Endodermal cell (in vitro differentiated cells): ENCODE measurements around the gene EFCAB11. TPM values are rescaled to one million over a fixed set of nuclear protein-coding genes. Genes with fewer than 3 reads are reported as not detected.

Source experiments
- DNase-seq: peaks from one replicate; pipeline ENCODE4 v3.0.0-alpha.2; 2017
- H3K27ac ChIP-seq: 2 replicates; pipeline ENCODE4 v1.5.1; 2013; ENCODE audit warnings: mild to moderate bottlenecking, low read depth, low read length, moderate library complexity
- H3K27me3 ChIP-seq: 2 replicates; pipeline ENCODE4 v1.6.1; 2013; ENCODE audit warnings: mild to moderate bottlenecking, low read length, moderate library complexity; ENCODE audit not compliant: insufficient read depth, control insufficient read depth, poor library complexity, severe bottlenecking
- H3K36me3 ChIP-seq: 2 replicates; pipeline ENCODE4 v1.7.0; 2013; ENCODE audit warnings: mild to moderate bottlenecking, low read length, moderate library complexity; ENCODE audit not compliant: control insufficient read depth, insufficient read depth
- H3K4me1 ChIP-seq: one replicate; pipeline ENCODE4 v1.7.0; 2013; ENCODE audit warnings: low read length; ENCODE audit not compliant: control insufficient read depth, insufficient read depth
- H3K4me3 ChIP-seq: 2 replicates; pipeline ENCODE4 v1.5.1; 2013; ENCODE audit warnings: mild to moderate bottlenecking, low read length, moderate library complexity
- H3K9ac ChIP-seq: 2 replicates; pipeline ENCODE4 v1.6.1; 2013; ENCODE audit warnings: mild to moderate bottlenecking, low read length, moderate library complexity; ENCODE audit not compliant: poor library complexity, severe bottlenecking; ENCODE audit errors: extremely low read depth
- H3K9me3 ChIP-seq: 2 replicates; pipeline ENCODE4 v1.6.1; 2013; ENCODE audit warnings: mild to moderate bottlenecking, low read length, moderate library complexity; ENCODE audit not compliant: control insufficient read depth
- H3K27ac Mint-ChIP-seq: 2 replicates; pipeline ENCODE4 v1.8.0; 2020; ENCODE audit warnings: mixed read lengths
- H3K27me3 Mint-ChIP-seq: 2 replicates; pipeline ENCODE4 v1.8.0; 2021; ENCODE audit warnings: mild to moderate bottlenecking, mixed read lengths; ENCODE audit not compliant: insufficient read depth
- H3K36me3 Mint-ChIP-seq: 2 replicates; pipeline ENCODE4 v1.8.0; 2020; ENCODE audit warnings: low read depth, mixed read lengths
- H3K4me1 Mint-ChIP-seq: 2 replicates; pipeline ENCODE4 v1.8.0; 2020; ENCODE audit warnings: mixed read lengths
- H3K4me3 Mint-ChIP-seq: 2 replicates; pipeline ENCODE4 v1.8.0; 2020; ENCODE audit warnings: mild to moderate bottlenecking, moderate library complexity, mixed read lengths
- H3K9me3 Mint-ChIP-seq: 2 replicates; pipeline ENCODE4 v1.8.0; 2020; ENCODE audit warnings: mild to moderate bottlenecking, mixed read lengths
- CTCF ChIP-seq: fragments of 200-600 bp; sonication (generic); conservative IDR thresholded peaks from 2 replicates; pipeline ENCODE4 v1.5.0; 2021; ENCODE audit warnings: antibody characterized with exemption, mild to moderate bottlenecking
- WGBS, 2 experiments: methylation state at CpG; one replicate each; pipeline versions ENCODE4 v1.1.5 to v1.1.7; 2013; ENCODE audit warnings: missing lambda C conversion rate in 2 of 2, mixed read lengths in 1 of 2; ENCODE audit not compliant: insufficient coverage in 1 of 2, insufficient read length in 1 of 2; 5-methylcytosine and 5-hydroxymethylcytosine counted together
- total RNA-seq, 2 donors: library from RNA; stranded (reverse); fragmentation: NEBNext Ultra II Directional in 1 of 2; extraction: Animal tissue kit (Norgen Biotek cat#: 25700) in 1 of 2; gene quantifications; 2 replicates in 1 of 2; 3 replicates in 1 of 2; pipeline ENCODE4 v1.2.1, GENCODE V29; 2021

EFCAB11 gene
- total RNA-seq, 2 donors from 2014 or later = 23.8 to 47.6 TPM

- Mint-ChIP-seq H3K27me3 (no peaks in the 10 kb centered on the region), H3K4me3 (no peak overlapping the region), H3K4me1 (no peaks in the 10 kb centered on the region), H3K9me3 (peaks cover 30% of the 10 kb centered on the region), H3K36me3 (peaks cover 6% of the 10 kb centered on the region), H3K27ac (no peak overlapping the region)
- WGBS, 2 experiments = 97 to 100% methylated on average over 1 to 2 of the region's 2 CpGs
- peaks cover 23% of the 10 kb centered on the region for H3K9me3 ChIP-seq
- no peaks in the 10 kb centered on the region for H3K36me3 ChIP-seq
- H3K27me3 ChIP-seq = no peaks in the 10 kb centered on the region
- no peak for TF ChIP-seq CTCF
- no peaks in the 10 kb centered on the region for H3K4me1 ChIP-seq
- no peak overlapping the region for H3K9ac ChIP-seq
- no peak overlapping the region for H3K4me3 ChIP-seq
- no peak for DNase-seq
- no peak overlapping the region for H3K27ac ChIP-seq
Measured at GRCh38 chr14:89746654-89747053, 207.9 kb downstream of the EFCAB11 start.

- no peaks in the 10 kb centered on the region for H3K4me1 Mint-ChIP-seq
- no peaks in the 10 kb centered on the region for H3K27me3 Mint-ChIP-seq
- TF ChIP-seq CTCF = no peak
- no peaks in the 10 kb centered on the region for H3K27me3 ChIP-seq
- no peak overlapping the region for H3K4me3 ChIP-seq
- H3K4me1 ChIP-seq = no peaks in the 10 kb centered on the region
- no peak overlapping the region for H3K27ac ChIP-seq
- no peak overlapping the region for H3K27ac Mint-ChIP-seq
- H3K36me3 Mint-ChIP-seq = peaks cover 8% of the 10 kb centered on the region
- H3K4me3 Mint-ChIP-seq = no peak overlapping the region
- no peak overlapping the region for H3K9ac ChIP-seq
- H3K9me3 ChIP-seq = peaks cover 26% of the 10 kb centered on the region
- no peaks in the 10 kb centered on the region for H3K36me3 ChIP-seq
- no peak for DNase-seq
- H3K9me3 Mint-ChIP-seq = peaks cover 35% of the 10 kb centered on the region
- 96 to 100% methylated on average over 5 to 7 of the region's 7 CpGs for WGBS, 2 experiments
Measured at GRCh38 chr14:89746135-89746534, 208.4 kb downstream of the EFCAB11 start.

Other genes with a start within 250 kb of the EFCAB11 start
- 10 to 100 TPM; 51.4 to 69.2 TPM for gene TDP1, start 1.2 kb upstream of the EFCAB11 start, total RNA-seq
- 1 to 10 TPM in 1 of 2 donors, under 1 TPM in 1; 0.58 to 1.3 TPM for gene KCNK13, start 107.3 kb upstream of the EFCAB11 start, total RNA-seq